SW480 (cell line): Measurements from ENCODE around the gene SLC25A33.
"Not testable (repeated sequence)": the region's sequence is repeated elsewhere in the genome, so short reads cannot be mapped to it uniquely, and the experiment has no call there.

Source experiments
- DNase-seq: peaks from one replicate; pipeline ENCODE4 v3.0.0-alpha.2; 2016; ENCODE audit warnings: low spot score

The SLC25A33 gene

GRCh38 chr1:9625030-9625429 lies 85.8 kb downstream of the SLC25A33 start:
- not testable (repeated sequence) for DNase-seq

DNA sequence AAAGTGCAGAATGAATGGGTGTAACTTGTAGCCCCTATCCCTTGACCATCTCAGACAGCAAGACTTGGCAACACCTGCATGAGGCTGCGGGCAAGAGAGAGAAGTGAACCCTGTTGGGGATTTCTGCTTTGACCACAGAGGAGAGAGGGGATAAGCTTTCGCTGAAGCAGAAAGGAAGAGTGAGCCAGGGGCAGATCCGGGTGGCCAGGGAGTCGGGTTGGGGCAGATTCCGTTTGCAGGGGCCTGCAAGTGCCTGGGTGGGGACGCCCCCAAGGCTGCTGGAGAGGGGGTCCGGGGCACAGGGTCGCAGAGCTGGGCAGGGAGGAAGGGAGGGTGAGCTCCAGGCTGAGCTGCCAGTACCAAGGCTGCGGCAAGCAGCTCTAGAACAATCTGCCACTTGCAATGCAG lies 86.9 kb downstream of the SLC25A33 start:
- DNase-seq: no peak

GRCh38 chr1:9628541-9629444 lies 89.5 kb downstream of the SLC25A33 start:
- no peak for DNase-seq

DNA sequence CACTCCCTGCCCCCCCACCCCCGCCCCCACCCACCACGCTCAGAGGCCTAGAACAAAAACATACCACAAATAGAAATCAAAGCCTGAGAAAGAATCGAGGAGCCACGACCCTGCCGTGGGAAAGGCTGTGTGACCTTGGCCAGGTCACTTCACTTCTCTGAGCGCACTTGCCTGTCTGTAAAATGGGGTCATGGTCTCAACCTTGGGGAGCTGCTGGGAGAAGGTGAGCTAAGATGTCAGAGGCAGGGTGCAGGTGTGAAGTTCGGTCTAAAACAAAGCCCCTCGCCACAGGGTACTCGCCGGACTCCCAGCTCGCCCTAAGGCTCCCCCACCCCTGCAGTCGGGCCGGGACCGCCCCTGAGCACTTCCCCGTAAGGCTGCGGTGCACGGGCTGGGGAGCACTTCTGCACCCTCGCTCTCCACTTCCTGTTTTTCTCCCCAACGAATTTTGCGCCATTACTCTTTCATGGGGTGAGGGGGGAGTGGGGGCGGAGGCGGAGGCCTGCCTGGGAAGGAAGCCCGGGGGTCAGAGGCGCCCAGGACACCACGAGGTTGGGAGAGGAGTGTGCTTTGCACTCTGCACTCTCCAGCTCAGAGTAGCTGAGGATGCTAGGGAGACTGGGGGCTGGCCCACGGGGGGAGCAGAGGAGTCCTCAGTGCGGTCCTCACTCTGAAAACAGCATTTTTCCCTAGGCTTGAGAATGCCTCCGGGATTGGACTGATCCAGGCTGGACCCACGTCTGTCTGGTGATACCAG lies 90.4 kb downstream of the SLC25A33 start:
- no peak for DNase-seq

- DNase-seq: no peak
Observed at GRCh38 chr1:9630331-9631111, 91.3 kb downstream of the SLC25A33 start.

- no peak for DNase-seq
Observed at GRCh38 chr1:9631613-9632012, 92.3 kb downstream of the SLC25A33 start.

GRCh38 chr1:9633493-9633892 lies 94.2 kb downstream of the SLC25A33 start:
- no peak for DNase-seq

- DNase-seq: no peak
Observed at GRCh38 chr1:9634582-9634981, 95.3 kb downstream of the SLC25A33 start.
